B cell (primary cell): Measurements from ENCODE around the gene LYSMD1. TPM values are rescaled to one million over a fixed set of nuclear protein-coding genes. Genes with fewer than 3 reads are reported as not detected.

Experiments used
- ATAC-seq: fragments of 200-7000 bp; cut with Tn5 transposase; one replicate; pipeline ENCODE4 v1.10.0; 2021; ENCODE audit warnings: low read depth, mild to moderate bottlenecking, moderate number of reproducible peaks, moderate library complexity
- CTCF ChIA-PET: fragments of 350-600 bp; sonication (Branson Sonifier 250); formaldehyde crosslinking; loops from one replicate; lab custom pipeline; 2021; ENCODE audit warnings: antibody characterized with exemption, inconsistent platforms; lab: Charles Lee
- POLR2A ChIA-PET: fragments of 350-600 bp; sonication (Branson Sonifier 250); formaldehyde crosslinking; loops from one replicate; lab custom pipeline; 2021; ENCODE audit warnings: antibody characterized with exemption; lab: Charles Lee
- DNase-seq: peaks from one replicate; pipeline ENCODE4 v3.0.0; 2013
- H2AFZ ChIP-seq: 2 replicates; pipeline ENCODE4 v1.6.1; 2012; ENCODE audit warnings: mild to moderate bottlenecking, low read depth, low read length; ENCODE audit not compliant: insufficient read depth, poor library complexity, severe bottlenecking
- H3K27ac ChIP-seq, 2 donors: 1 replicate in 1 of 2; 2 replicates in 1 of 2; pipeline ENCODE4 v1.5.1; 2012 to 2013; ENCODE audit warnings: low read length in 2 of 2, mild to moderate bottlenecking in 2 of 2, moderate library complexity in 1 of 2
- H3K27me3 ChIP-seq, 4 experiments: fragments of 200-600 bp in 1 of 4; sonication (generic) in 1 of 4; replicated peaks in 1 of 4; 1 replicate in 2 of 4; 2 replicates in 2 of 4; pipeline versions ENCODE4 v1.6.1 to v1.7.0; 2013 to 2016; ENCODE audit warnings: low read length in 3 of 4, mild to moderate bottlenecking in 2 of 4, mixed read lengths in 1 of 4, moderate library complexity in 1 of 4; ENCODE audit not compliant: insufficient read depth in 4 of 4, control insufficient read depth in 3 of 4; ENCODE audit errors: control extremely low read depth in 1 of 4
- H3K36me3 ChIP-seq, 2 experiments: replicated peaks in 1 of 2; 1 replicate in 1 of 2; 2 replicates in 1 of 2; pipeline versions ENCODE4 v1.6.1 to v1.7.1; 2013; ENCODE audit warnings: low read length in 1 of 2; ENCODE audit not compliant: insufficient read depth in 2 of 2, control insufficient read depth in 1 of 2; ENCODE audit errors: control extremely low read depth in 1 of 2, extremely low read depth in 1 of 2
- H3K4me1 ChIP-seq, 2 donors: fragments of 200-600 bp in 1 of 2; sonication (generic) in 1 of 2; 1 replicate in 1 of 2; 2 replicates in 1 of 2; pipeline versions ENCODE4 v1.5.1 to v1.6.1; 2013 to 2017; ENCODE audit warnings: low read length in 2 of 2; ENCODE audit not compliant: control insufficient read depth in 2 of 2, insufficient read depth in 2 of 2
- H3K4me2 ChIP-seq: replicated peaks from 2 replicates; pipeline ENCODE3; 2012; ENCODE audit warnings: mild to moderate bottlenecking, low read depth, low read length; ENCODE audit not compliant: poor library complexity, severe bottlenecking
- H3K4me3 ChIP-seq, 5 experiments: fragments of 200-600 bp in 1 of 5; sonication (generic) in 1 of 5; 1 replicate in 3 of 5; 2 replicates in 2 of 5; pipeline versions ENCODE4 v1.5.1 to v1.7.0; 2011 to 2016; ENCODE audit warnings: low read length in 4 of 5, mild to moderate bottlenecking in 4 of 5, low read depth in 2 of 5, control low read depth in 1 of 5, moderate library complexity in 1 of 5; ENCODE audit not compliant: insufficient read depth in 1 of 5; ENCODE audit errors: control extremely low read depth in 1 of 5, extremely low read depth in 1 of 5
- H3K79me2 ChIP-seq: fragments of 200-600 bp; sonication (generic); one replicate; pipeline ENCODE4 v1.6.0; 2016; ENCODE audit warnings: low read length; ENCODE audit not compliant: control insufficient read depth, insufficient read depth
- H3K9ac ChIP-seq: fragments of 200-600 bp; sonication (generic); 2 replicates; pipeline ENCODE4 v1.6.1; 2017; ENCODE audit warnings: mild to moderate bottlenecking, low read length, moderate library complexity
- H3K9me3 ChIP-seq, 3 donors: one replicate each; pipeline versions ENCODE4 v1.6.1 to v1.7.1; 2013; ENCODE audit warnings: low read length in 2 of 3; ENCODE audit not compliant: control insufficient read depth in 2 of 3, insufficient read depth in 1 of 3; ENCODE audit errors: control extremely low read depth in 1 of 3
- H4K20me1 ChIP-seq: 2 replicates; pipeline ENCODE4 v1.6.0; 2012; ENCODE audit warnings: mild to moderate bottlenecking, low read length; ENCODE audit not compliant: insufficient read depth, control insufficient read depth, poor library complexity, severe bottlenecking
- H3K27ac Mint-ChIP-seq: one replicate; pipeline ENCODE4 v1.8.0; 2021; ENCODE audit warnings: mixed read lengths
- H3K27me3 Mint-ChIP-seq: one replicate; pipeline ENCODE4 v1.8.0; 2021; ENCODE audit warnings: mixed read lengths
- H3K4me1 Mint-ChIP-seq: one replicate; pipeline ENCODE4 v1.8.0; 2021; ENCODE audit warnings: mixed read lengths
- H3K4me3 Mint-ChIP-seq: one replicate; pipeline ENCODE4 v1.8.0; 2021; ENCODE audit warnings: mixed read lengths
- H3K9me3 Mint-ChIP-seq: one replicate; pipeline ENCODE4 v1.8.0; 2022; ENCODE audit warnings: mixed read lengths; ENCODE audit not compliant: insufficient read depth
- CTCF ChIP-seq: fragments of 200-600 bp; IDR thresholded peaks from one replicate; pipeline ENCODE4 v1.8.0; 2022; ENCODE audit warnings: antibody characterized with exemption, mild to moderate bottlenecking
- EZH2 ChIP-seq: IDR thresholded peaks from 2 replicates; pipeline ENCODE4 v1.6.1; 2012; ENCODE audit warnings: borderline replicate concordance, low read depth, mild to moderate bottlenecking, moderate library complexity, low read length; ENCODE audit not compliant: insufficient read depth, poor library complexity, severe bottlenecking
- WGBS: methylation state at CpG from one replicate; pipeline ENCODE4 v1.1.5; 2013; ENCODE audit warnings: missing lambda C conversion rate; ENCODE audit not compliant: insufficient coverage; 5-methylcytosine and 5-hydroxymethylcytosine counted together
- intact Hi-C: fragments of 100-400 bp; cut with micrococcal nuclease; formaldehyde crosslinking; loops from one replicate; pipeline ENCODE4 v1.10.0; 2022
- polyA plus RNA-seq: library from polyadenylated mRNA; depleted of rRNA; stranded (reverse); fragments of >200 nt; gene quantifications from 2 replicates; pipeline ENCODE4 v1.2.3, GENCODE V29; 2012
- total RNA-seq, 2 donors: library from RNA; stranded (reverse); fragments of 120-200 nt in 1 of 2; gene quantifications; 1 replicate in 1 of 2; 2 replicates in 1 of 2; pipeline versions ENCODE4 v1.2.3 to v1.2.4, GENCODE V29; 2013 to 2022

Gene LYSMD1
- total and polyA plus RNA-seq, 2 donors (not counting 1 experiment from before 2014, with no cell fraction given), result 1.4 to 5.8 TPM

- Histone ChIP-seq H2AFZ (no peak overlapping the region), H3K36me3 (peaks cover 5 to 49% of the 10 kb centered on the region in 2 experiments), H3K79me2 (no peaks in the 10 kb centered on the region), H3K4me3 (no peak overlapping the region), H3K9me3 (no peaks in the 10 kb centered on the region), H3K4me2 (no peak overlapping the region), H4K20me1 (no peaks in the 10 kb centered on the region), H3K27me3 (no peaks in the 10 kb centered on the region), H3K4me1 (no peaks in the 10 kb centered on the region), H3K27ac (no peak overlapping the region), H3K9ac (no peak overlapping the region)
- Mint-ChIP-seq H3K27me3 (no peaks in the 10 kb centered on the region), H3K27ac (no peak overlapping the region), H3K9me3 (no peaks in the 10 kb centered on the region), H3K4me1 (peaks cover 2% of the 10 kb centered on the region), H3K4me3 (no peak overlapping the region)
- no CpG with 5 or more reads among the region's 6 CpGs for WGBS
- intact Hi-C loops, result no loop called here
- no peak for DNase-seq
- ChIA-PET POLR2A (interaction anchor here (1.0 kb wide), 1 partner anchor 15 kb away, joined by 4 read pairs; the partner anchor contains the start of gene VPS72), CTCF (interaction anchor here (1.0 to 2.3 kb wide), 7 partner anchors 9 to 77 kb away, joined by 3 to 9 read pairs (median 4); partner anchors contain the start of genes SCNM1, TNFAIP8L2 and VPS72)
- no peak for ATAC-seq
- TF ChIP-seq EZH2 (no peak), CTCF (no peak)
These were observed 9.5 kb upstream of the LYSMD1 start for GRCh38 chr1:151175041-151175741.

GRCh38 chr1:151171190-151171589 is 5.5 kb upstream of the LYSMD1 start:
- Histone ChIP-seq H4K20me1 (no peaks in the 10 kb centered on the region), H3K4me3 (no peak overlapping the region), H3K9ac (no peak overlapping the region), H2AFZ (no peak overlapping the region), H3K27ac (no peak overlapping the region), H3K27me3 (no peaks in the 10 kb centered on the region), H3K9me3 (no peaks in the 10 kb centered on the region), H3K36me3 (peaks cover 4 to 51% of the 10 kb centered on the region in 2 experiments), H3K79me2 (peaks cover 11% of the 10 kb centered on the region), H3K4me1 (peaks cover 10 to 11% of the 10 kb centered on the region in 2 donors), H3K4me2 (no peak overlapping the region)
- CTCF ChIA-PET, result interaction anchor here (0.6 kb wide), 1 partner anchor 21 kb away, joined by 5 read pairs; no protein-coding TSS in a partner anchor
- no peak for ATAC-seq
- H3K27ac Mint-ChIP-seq, result peak overlapping the region; percentile 5
- H3K4me1 Mint-ChIP-seq, result peaks cover 14% of the 10 kb centered on the region
- POLR2A ChIA-PET, result no interaction called here
- no peak for TF ChIP-seq CTCF
- H3K4me3 Mint-ChIP-seq, result no peak overlapping the region
- H3K9me3 Mint-ChIP-seq, result no peaks in the 10 kb centered on the region
- WGBS, result 100% methylated on average over 3 of the region's 5 CpGs
- H3K27me3 Mint-ChIP-seq, result no peaks in the 10 kb centered on the region
- intact Hi-C loops, result no loop called here
- no peak for DNase-seq
